Loucy (cell line): ENCODE data around the gene PSPC1.

ENCODE experiments used
- CTCF ChIP-seq: fragments of 200-600 bp; sonication (generic); conservative IDR thresholded peaks from 2 replicates; pipeline ENCODE4 v1.5.1; 2014; ENCODE audit warnings: mild to moderate bottlenecking, antibody characterized with exemption, low read length
- EZH2phosphoT487 ChIP-seq: fragments of 200-600 bp; IDR thresholded peaks from 2 replicates; pipeline ENCODE4 v1.6.1; 2018; ENCODE audit warnings: antibody characterized with exemption, mild to moderate bottlenecking, moderate library complexity, borderline replicate concordance

- TF ChIP-seq CTCF (no peak), EZH2phosphoT487 (no peak)
Measured at GRCh38 chr13:19781526-19781925, 1.2 kb downstream of the PSPC1 start.
